GM13976 (cell line): ENCODE results near the gene PHF2.

Experiments used
- DNase-seq: peaks from one replicate; pipeline ENCODE4 v3.0.0; 2012; ENCODE audit warnings: low spot score
- in situ Hi-C: fragments of 300-500 bp; cut with MboI; formaldehyde crosslinking; loops from one replicate; pipeline ENCODE4 v1.12.0; 2022; ENCODE audit warnings: low sequenced_read_pairs, mixed read lengths, inconsistent platforms; ENCODE audit not compliant: unreplicated experiment
- TF ChIP-seq, protein P1 (sequence below): IDR thresholded peaks from 2 replicates; pipeline ENCODE4 v1.5.1; 2012; ENCODE audit warnings: borderline replicate concordance, mild to moderate bottlenecking; ENCODE audit not compliant: insufficient read depth; ENCODE audit errors: extremely low read depth, missing control alignments, control extremely low read depth

Gene PHF2

DNA sequence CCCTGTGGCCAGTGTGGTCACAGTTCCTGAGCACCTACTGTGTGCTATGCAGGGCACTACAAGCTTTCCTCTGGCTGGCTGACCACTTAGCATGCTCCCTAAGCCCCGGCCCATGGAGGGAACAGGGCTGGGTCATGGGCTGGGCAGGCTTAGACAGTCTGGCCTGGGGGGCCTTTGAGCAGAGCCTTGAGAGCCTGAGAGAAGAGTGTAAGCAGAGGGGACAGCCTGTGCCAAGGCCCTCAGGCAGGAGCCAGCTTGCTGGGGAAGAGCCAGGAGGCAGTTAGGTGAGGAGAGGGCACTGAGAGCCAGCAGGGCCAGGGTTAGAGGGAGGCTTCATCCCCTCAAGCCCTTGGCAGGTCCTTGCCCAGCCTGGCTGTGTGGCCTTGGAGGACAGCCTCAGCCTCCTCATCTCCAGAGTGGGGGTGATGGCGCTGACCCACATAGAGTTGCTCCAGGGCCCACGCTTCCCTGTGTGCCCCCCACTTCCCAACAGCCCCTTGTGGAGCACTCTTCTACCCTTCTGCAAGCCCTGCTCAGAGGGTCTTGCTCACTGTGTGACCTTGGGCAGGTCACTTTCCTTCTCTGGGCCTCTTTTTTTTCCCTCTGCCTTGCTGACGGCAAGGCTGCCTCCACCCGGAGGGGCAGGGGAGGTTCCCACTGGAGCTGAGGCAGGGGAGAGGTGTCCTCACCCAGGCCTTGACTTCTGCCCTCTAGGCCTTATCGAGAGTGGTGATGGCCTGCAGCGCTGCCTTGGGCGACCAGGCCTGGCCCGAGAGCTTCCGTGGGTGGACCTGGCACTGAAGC lies 107.1 kb downstream of the PHF2 start:
- peak; percentile 17 for DNase-seq
- TF ChIP-seq, protein P1, sequence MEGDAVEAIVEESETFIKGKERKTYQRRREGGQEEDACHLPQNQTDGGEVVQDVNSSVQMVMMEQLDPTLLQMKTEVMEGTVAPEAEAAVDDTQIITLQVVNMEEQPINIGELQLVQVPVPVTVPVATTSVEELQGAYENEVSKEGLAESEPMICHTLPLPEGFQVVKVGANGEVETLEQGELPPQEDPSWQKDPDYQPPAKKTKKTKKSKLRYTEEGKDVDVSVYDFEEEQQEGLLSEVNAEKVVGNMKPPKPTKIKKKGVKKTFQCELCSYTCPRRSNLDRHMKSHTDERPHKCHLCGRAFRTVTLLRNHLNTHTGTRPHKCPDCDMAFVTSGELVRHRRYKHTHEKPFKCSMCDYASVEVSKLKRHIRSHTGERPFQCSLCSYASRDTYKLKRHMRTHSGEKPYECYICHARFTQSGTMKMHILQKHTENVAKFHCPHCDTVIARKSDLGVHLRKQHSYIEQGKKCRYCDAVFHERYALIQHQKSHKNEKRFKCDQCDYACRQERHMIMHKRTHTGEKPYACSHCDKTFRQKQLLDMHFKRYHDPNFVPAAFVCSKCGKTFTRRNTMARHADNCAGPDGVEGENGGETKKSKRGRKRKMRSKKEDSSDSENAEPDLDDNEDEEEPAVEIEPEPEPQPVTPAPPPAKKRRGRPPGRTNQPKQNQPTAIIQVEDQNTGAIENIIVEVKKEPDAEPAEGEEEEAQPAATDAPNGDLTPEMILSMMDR: no peak
- in situ Hi-C loops: loop anchor here (25.0 kb wide), 1 partner anchor 279 kb away; the partner anchor contains the start of gene BARX1

DNA sequence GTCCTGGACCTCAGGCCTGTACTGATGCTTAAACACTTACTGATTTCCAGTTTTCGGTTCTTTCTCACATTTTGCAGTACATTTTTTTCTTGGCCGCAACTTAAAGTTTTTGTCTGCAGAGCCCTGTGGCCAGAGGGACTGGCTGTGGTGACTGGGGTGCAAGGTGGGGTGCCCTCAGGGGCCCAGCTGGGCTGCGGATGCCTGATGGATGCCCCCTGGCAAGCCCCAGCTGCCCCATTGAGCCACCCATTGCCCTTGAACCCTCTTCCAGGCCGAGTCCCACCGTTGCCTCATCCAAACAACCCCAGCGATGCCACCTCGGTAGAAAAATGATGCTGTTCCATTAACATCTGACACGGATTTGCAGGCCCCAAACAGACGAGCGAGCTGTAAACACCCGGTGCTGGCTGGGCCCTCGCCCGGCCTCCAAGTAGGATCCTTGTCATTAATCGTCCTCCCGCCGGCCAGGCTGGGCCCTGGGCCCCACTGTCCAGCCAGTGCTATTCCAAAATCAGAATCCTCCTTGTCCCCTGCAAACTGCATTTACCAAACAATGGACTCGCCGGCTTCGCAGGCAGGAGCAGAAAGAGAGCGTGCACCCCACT lies 107.9 kb downstream of the PHF2 start:
- in situ Hi-C loops: loop anchor here (25.0 kb wide), 1 partner anchor 278 kb away; the partner anchor contains the start of gene BARX1
- TF ChIP-seq, protein P1: no peak
- DNase-seq: peak; percentile 18

DNA sequence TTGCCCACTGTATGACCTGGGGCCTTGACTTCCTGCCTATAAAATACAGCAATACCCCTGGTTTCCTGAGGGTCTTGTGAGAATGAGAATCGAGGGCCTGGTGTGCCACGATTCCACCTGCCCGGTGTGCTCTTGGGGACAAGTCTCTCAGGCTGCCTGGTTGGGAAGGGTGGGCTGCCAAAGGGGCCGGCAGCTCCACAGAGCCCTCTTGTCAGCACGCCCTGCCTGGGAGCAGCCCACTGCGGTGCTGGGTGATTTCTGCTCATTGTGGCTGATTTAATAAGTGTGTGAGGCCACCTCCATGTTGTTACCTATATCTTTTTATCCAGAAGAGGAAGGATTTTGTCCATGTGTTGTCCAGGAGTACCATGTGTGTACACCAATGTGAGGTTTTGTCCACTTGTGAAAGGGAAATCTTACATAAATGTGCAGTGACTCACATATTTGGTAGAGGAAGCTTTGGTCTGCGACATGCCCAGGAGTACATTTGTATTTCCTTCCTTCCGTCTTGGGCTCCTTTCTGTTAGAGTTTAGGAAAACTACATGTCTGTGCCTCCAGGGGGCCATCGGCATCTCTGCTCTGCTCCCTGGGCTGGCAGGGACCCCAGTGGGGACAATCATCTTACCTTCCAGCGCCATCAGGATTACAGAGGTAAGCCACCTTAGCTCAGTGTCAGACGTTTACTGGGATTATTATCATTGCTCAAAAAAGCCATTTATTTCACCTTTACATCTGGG lies 108.6 kb downstream of the PHF2 start:
- TF ChIP-seq, protein P1: no peak
- in situ Hi-C loops: loop anchor here (25.0 kb wide), 1 partner anchor 277 kb away; the partner anchor contains the start of gene BARX1
- peak; percentile 20 for DNase-seq

DNA sequence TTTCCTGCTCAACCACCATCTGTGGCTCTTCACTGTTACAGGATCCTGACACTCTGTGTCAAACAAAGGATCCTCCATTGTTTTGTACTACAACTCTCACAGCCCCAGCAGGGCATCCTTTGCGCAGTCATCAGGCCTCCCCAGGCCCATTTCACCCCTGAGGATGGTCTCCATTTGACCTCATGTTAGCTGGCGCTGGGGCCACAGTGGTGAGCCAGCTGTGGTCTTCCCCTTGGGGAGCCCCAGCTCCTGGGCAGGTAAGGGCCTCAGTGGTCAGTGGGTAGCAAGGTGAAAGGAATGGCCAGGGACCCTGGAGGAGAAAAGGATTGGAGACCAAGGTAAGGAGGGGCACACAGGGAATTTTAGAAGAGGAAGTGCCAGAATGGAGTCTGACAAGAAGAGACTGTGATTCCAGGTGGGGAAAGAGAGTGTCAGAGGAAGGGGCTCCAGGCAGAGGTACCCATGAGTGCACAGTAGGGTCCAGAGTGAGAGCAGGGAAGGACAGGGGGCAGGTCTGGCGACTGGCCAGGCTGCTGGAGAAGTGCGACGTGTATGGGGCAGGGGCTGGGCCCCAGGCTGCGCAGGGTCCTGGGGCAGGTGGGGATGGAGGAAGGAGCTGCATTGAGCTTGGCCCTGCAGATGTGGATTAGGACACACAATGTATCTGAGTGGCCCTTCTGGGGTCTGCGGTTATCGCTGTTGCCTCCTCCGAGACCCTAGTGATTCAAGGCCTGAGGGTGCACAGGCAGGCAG lies 109.9 kb downstream of the PHF2 start:
- TF ChIP-seq, protein P1: no peak
- DNase-seq: peak; percentile 21
- in situ Hi-C loops: loop anchor here (25.0 kb wide), 1 partner anchor 276 kb away; the partner anchor contains the start of gene BARX1

DNA sequence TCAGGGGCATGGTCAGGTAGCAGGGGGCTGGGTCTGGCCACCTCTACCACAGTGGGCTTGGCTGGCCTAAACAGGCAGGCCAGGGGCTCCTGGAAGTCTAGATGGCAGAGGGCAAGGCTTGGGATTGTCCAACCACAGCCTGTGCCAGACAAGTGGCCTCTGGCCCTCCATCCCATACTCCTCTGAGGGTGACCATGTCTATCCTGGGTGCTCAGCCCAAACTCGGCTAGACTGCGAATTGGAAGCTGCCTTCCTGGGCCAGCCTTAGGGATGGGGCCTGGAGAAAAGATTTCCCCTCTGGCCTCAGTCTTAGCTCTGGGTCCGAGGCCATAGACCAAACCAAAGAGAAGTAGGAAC lies 110.5 kb downstream of the PHF2 start:
- TF ChIP-seq, protein P1: no peak
- in situ Hi-C loops: loop anchor here (25.0 kb wide), 1 partner anchor 275 kb away; the partner anchor contains the start of gene BARX1

More for the DNA sequence above, 110.5 kb downstream of the PHF2 start:
- DNase-seq: peak; percentile 2
